Measurements from ENCODE around the gene RPS27. TPM values are rescaled to one million over a fixed set of nuclear protein-coding genes. Genes with fewer than 3 reads are reported as not detected.

The RPS27 gene
- total and polyA plus RNA-seq, 2 of the 13 experiments (the other 11 are each of a cell fraction or from before 2014, with no cell fraction given): 3,737 to 9,964 TPM

DNA sequence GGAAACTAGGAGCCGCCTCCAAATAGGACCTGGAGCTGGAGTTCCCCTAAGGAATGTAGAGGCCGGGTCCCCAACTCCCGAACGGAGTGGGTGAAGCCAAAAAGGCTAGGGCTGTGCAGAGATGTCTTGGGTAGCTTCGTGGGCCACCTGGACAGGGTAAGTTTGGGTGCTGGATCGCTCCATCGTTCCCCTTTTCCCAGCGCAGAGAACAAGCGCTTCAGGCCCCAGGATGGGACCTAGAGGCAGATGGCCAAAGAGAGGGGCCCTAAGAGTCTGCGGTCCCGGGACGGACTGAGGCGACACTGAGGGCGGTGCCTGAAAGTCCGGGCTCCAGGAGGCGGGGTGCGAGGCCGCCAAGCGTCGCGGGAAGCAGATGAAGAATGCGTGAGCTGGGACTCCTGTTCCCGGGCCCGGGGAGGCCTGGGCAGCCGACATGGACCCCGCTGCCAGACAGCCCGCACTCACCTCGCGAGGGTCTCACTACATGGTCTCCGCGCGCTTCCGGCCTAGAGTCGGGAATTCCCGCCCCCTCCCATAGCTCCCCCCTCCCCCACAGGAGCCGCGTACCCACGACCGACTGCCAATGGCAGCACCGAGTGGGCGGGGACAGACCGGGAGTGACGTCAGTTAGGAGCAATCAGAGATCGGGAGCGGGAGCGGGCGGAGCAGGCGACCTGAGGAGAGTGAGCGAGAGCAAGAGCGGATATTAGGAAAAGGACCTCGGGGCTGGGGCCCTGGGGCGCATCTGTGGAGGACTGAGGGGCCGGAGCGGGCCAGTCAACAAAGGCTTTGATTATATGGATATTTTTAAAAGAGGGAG lies 27.3 kb upstream of the RPS27 start, which contains the start of gene SLC39A1:
Gene SLC39A1 (minus strand): TSS at position 508 of the 820 bp plus-strand sequence. CDS start 822 bp downstream, outside the sequence.
- H3K79me2 ChIP-seq (ENCODE audit: insufficient read depth, low read length): peaks cover 27% of the 10 kb centered on the region
- in situ Hi-C loops (cut with HindIII; ENCODE audit: extremely low pct_ligation_motif_present, low pct_unique_long_range_greater_than_20kb): no loop called here
- TF ChIP-seq ZNF260 (CRISPR knock-in tag; IDR thresholded peaks at IDR 0.05; ENCODE audit: borderline replicate concordance, low read depth): no peak
- TF ChIP-seq ZNF44 (CRISPR knock-in tag; IDR thresholded peaks at IDR 0.05): no peak
- TF ChIP-seq, protein P1, sequence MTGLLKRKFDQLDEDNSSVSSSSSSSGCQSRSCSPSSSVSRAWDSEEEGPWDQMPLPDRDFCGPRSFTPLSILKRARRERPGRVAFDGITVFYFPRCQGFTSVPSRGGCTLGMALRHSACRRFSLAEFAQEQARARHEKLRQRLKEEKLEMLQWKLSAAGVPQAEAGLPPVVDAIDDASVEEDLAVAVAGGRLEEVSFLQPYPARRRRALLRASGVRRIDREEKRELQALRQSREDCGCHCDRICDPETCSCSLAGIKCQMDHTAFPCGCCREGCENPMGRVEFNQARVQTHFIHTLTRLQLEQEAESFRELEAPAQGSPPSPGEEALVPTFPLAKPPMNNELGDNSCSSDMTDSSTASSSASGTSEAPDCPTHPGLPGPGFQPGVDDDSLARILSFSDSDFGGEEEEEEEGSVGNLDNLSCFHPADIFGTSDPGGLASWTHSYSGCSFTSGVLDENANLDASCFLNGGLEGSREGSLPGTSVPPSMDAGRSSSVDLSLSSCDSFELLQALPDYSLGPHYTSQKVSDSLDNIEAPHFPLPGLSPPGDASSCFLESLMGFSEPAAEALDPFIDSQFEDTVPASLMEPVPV (CRISPR knock-in tag; IDR thresholded peaks at IDR 0.05): no peak
- no peak for TF ChIP-seq ZNF326 (CRISPR knock-in tag; IDR thresholded peaks at IDR 0.05; ENCODE audit: borderline replicate concordance)
- TF ChIP-seq, protein P2, sequence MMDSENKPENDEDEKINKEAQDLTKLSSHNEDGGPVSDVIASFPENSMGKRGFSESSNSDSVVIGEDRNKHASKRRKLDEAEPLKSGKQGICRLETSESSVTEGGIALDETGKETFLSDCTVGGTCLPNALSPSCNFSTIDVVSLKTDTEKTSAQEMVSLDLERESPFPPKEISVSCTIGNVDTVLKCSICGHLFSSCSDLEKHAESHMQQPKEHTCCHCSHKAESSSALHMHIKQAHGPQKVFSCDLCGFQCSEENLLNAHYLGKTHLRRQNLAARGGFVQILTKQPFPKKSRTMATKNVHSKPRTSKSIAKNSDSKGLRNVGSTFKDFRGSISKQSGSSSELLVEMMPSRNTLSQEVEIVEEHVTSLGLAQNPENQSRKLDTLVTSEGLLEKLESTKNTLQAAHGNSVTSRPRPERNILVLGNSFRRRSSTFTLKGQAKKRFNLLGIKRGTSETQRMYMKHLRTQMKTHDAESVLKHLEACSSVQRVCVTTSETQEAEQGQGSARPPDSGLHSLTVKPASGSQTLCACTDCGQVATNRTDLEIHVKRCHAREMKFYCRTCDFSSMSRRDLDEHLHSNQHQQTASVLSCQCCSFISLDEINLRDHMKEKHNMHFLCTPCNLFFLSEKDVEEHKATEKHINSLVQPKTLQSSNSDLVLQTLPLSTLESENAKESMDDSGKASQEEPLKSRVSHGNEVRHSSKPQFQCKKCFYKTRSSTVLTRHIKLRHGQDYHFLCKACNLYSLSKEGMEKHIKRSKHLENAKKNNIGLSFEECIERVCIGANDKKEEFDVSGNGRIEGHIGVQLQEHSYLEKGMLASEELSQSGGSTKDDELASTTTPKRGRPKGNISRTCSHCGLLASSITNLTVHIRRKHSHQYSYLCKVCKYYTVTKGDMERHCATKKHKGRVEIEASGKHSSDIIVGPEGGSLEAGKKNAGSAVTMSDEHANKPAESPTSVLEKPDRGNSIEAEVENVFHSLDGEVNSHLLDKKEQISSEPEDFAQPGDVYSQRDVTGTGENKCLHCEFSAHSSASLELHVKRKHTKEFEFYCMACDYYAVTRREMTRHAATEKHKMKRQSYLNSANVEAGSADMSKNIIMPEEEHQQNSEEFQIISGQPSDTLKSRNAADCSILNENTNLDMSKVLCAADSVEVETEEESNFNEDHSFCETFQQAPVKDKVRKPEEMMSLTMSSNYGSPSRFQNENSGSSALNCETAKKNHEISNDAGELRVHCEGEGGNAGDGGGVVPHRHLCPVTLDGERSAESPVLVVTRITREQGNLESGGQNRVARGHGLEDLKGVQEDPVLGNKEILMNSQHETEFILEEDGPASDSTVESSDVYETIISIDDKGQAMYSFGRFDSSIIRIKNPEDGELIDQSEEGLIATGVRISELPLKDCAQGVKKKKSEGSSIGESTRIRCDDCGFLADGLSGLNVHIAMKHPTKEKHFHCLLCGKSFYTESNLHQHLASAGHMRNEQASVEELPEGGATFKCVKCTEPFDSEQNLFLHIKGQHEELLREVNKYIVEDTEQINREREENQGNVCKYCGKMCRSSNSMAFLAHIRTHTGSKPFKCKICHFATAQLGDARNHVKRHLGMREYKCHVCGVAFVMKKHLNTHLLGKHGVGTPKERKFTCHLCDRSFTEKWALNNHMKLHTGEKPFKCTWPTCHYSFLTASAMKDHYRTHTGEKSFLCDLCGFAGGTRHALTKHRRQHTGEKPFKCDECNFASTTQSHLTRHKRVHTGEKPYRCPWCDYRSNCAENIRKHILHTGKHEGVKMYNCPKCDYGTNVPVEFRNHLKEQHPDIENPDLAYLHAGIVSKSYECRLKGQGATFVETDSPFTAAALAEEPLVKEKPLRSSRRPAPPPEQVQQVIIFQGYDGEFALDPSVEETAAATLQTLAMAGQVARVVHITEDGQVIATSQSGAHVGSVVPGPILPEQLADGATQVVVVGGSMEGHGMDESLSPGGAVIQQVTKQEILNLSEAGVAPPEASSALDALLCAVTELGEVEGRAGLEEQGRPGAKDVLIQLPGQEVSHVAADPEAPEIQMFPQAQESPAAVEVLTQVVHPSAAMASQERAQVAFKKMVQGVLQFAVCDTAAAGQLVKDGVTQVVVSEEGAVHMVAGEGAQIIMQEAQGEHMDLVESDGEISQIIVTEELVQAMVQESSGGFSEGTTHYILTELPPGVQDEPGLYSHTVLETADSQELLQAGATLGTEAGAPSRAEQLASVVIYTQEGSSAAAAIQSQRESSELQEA (CRISPR knock-in tag; IDR thresholded peaks at IDR 0.05; ENCODE audit: not compliant biosample characterization): peak; percentile 45
- no peak for TF ChIP-seq MIXL1 (CRISPR knock-in tag; IDR thresholded peaks at IDR 0.05)
- TF ChIP-seq, protein P3, sequence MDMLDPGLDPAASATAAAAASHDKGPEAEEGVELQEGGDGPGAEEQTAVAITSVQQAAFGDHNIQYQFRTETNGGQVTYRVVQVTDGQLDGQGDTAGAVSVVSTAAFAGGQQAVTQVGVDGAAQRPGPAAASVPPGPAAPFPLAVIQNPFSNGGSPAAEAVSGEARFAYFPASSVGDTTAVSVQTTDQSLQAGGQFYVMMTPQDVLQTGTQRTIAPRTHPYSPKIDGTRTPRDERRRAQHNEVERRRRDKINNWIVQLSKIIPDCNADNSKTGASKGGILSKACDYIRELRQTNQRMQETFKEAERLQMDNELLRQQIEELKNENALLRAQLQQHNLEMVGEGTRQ (IDR thresholded peaks at IDR 0.05; ENCODE audit: low read depth, low read length): no peak
- TF ChIP-seq, protein P3 (CRISPR knock-in tag; IDR thresholded peaks at IDR 0.05; ENCODE audit: borderline replicate concordance): no peak; the same call in 1 of the 2 replicates
- no peak for TF ChIP-seq ATM (IDR thresholded peaks at IDR 0.05; ENCODE audit: borderline replicate concordance)

More for the DNA sequence above, 27.3 kb upstream of the RPS27 start, which contains the start of gene SLC39A1:
- 0% methylated on average over 23 of the region's 54 CpGs for WGBS (ENCODE audit: low lambda C conversion rate)
- Histone ChIP-seq H2AFZ (ENCODE audit: low read length) (no peak within 1 kb of the TSS), H3K4me3 (replicated peaks in 1 of 3; ENCODE audit: insufficient read depth in 1 of 3, low read depth in 2 of 3, low read length in 3 of 3) (peak within 1 kb of the TSS; percentile 85 to 92 (median 90)), H3K27me3 (ENCODE audit: control insufficient read depth in 1 of 2, insufficient read depth in 2 of 2, low read length in 2 of 2) (no peaks in the 10 kb centered on the region; a peak in 1 of 5 replicates), H3K4me2 (ENCODE audit: low read depth, low read length) (peak within 1 kb of the TSS; percentile 98), H3K27ac (ENCODE audit: extremely low read length, insufficient read depth, low read length) (peak within 1 kb of the TSS; percentile 79), H4K20me1 (ENCODE audit: insufficient read depth, low read length) (no peaks in the 10 kb centered on the region), H3K9me3 (ENCODE audit: low read length) (no peaks in the 10 kb centered on the region), H3K36me3 (replicated peaks in 1 of 2; ENCODE audit: control insufficient read depth in 1 of 2, insufficient read depth in 2 of 2, low read length in 2 of 2) (peaks cover 0 to 13% of the 10 kb centered on the region in 2 experiments; a peak in 1 of 5 replicates), H3K4me1 (ENCODE audit: insufficient read depth, low read length) (peaks cover 45% of the 10 kb centered on the region), H3K9ac (ENCODE audit: insufficient read depth, low read depth, low read length) (peak within 1 kb of the TSS; percentile 89)
- FAIRE-seq (peak; percentile 71), DNase-seq (ENCODE audit: low spot score) (peak; percentile 93), ATAC-seq (peak; percentile 69)
- TSS peak; percentile 48 for BruUV-seq (replicated peaks)
- POLR2A ChIA-PET: interaction anchor here (0.8 to 10.0 kb wide), 11 partner anchors 10 to 292 kb away, joined by 3 to 209 read pairs (median 16); partner anchors contain the start of genes DENND4B, GATAD2B, ILF2 and JTB
- intact Hi-C loops (cut with micrococcal nuclease; ENCODE audit: unreplicated experiment): no loop called here
- CTCF ChIA-PET (ENCODE audit: low intra/inter-chr PET ratio, low total read pairs): no interaction called here
